ENCODE measurements around the gene LZTS3. TPM values are rescaled to one million over a fixed set of nuclear protein-coding genes. Genes with fewer than 3 reads are reported as not detected.
A peak's percentile ranks its signal among the peaks of the same experiment; 100 is the strongest.

Gene LZTS3
- total and polyA plus RNA-seq, 2 of the 13 experiments (the other 11 are each of a cell fraction or from before 2014, with no cell fraction given): 10.1 to 31.3 TPM

DNA sequence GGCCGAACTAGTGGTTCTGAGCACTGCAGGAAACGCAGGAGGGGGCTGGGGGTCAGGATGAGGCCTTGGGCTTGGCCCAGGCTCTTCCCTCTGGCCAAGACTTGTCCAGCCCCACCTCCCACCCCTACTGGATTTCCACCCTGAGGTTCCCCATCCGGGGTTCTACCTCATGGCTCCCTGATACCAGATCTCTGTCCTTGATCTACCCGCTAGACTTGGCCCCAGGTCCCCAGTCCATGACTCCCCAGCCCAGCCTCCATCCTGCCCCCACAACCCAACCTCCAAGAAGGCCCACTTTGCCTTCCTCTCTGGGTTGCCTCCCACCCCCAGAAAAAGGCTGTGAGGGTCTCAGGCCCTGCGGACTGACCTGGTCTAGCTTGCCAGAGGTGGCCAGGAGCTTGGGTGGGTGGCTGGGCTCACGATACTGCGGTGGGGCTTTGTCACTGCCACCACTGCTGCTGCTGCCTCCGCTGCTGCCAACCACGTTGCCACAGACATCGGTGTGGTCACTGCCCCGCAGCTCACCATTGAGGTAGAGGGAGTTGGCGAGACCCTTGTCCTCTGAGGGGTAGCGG is 6.9 kb downstream of the LZTS3 start:
- Histone ChIP-seq H3K79me2 (ENCODE audit: insufficient read depth, low read length) (no peaks in the 10 kb centered on the region), H3K9ac (ENCODE audit: insufficient read depth, low read depth, low read length) (no peak overlapping the region), H3K36me3 (replicated peaks in 1 of 2; ENCODE audit: control insufficient read depth in 1 of 2, insufficient read depth in 2 of 2, low read length in 2 of 2) (no peaks in the 10 kb centered on the region), H4K20me1 (ENCODE audit: insufficient read depth, low read length) (no peaks in the 10 kb centered on the region), H2AFZ (ENCODE audit: low read length) (no peak overlapping the region), H3K4me2 (ENCODE audit: low read depth, low read length) (no peak overlapping the region), H3K4me3 (replicated peaks in 1 of 3; ENCODE audit: insufficient read depth in 1 of 3, low read depth in 2 of 3, low read length in 3 of 3) (no peak overlapping the region), H3K27me3 (ENCODE audit: control insufficient read depth in 1 of 2, insufficient read depth in 2 of 2, low read length in 2 of 2) (no peaks in the 10 kb centered on the region), H3K27ac (ENCODE audit: extremely low read length, insufficient read depth, low read length) (no peak overlapping the region), H3K9me3 (ENCODE audit: low read length) (no peaks in the 10 kb centered on the region), H3K4me1 (ENCODE audit: insufficient read depth, low read length) (peaks cover 68% of the 10 kb centered on the region)
- 88% methylated on average over 10 of the region's 13 CpGs for WGBS (ENCODE audit: low lambda C conversion rate)
- POLR2A ChIA-PET: interaction anchor here (1.1 kb wide), 1 partner anchor 28 kb away, joined by 3 read pairs; no protein-coding TSS in a partner anchor
- no peak for TF ChIP-seq ZFAT (CRISPR knock-in tag; conservative IDR thresholded peaks at IDR 0.05)
- no peak for TF ChIP-seq SAP130 (CRISPR knock-in tag; IDR thresholded peaks at IDR 0.05; ENCODE audit: low read depth)
- TF ChIP-seq ZNF432 (CRISPR knock-in tag; IDR thresholded peaks at IDR 0.05; ENCODE audit: borderline replicate concordance): no peak
- TF ChIP-seq ZNF143 (CRISPR knock-in tag; IDR thresholded peaks at IDR 0.05): no peak
- TF ChIP-seq PRPF4 (IDR thresholded peaks at IDR 0.05; ENCODE audit: low read depth, low read length, poor library complexity, severe bottlenecking): peak; percentile 49
- no peak for TF ChIP-seq CERS6 (CRISPR knock-in tag; IDR thresholded peaks at IDR 0.05)
- no peak for TF ChIP-seq PAF1 (CRISPR knock-in tag; IDR thresholded peaks at IDR 0.05)
- TF ChIP-seq CEBPB (IDR thresholded peaks at IDR 0.05; ENCODE audit: borderline replicate concordance, low read depth, low read length): no peak
- TF ChIP-seq HOXA9 (CRISPR knock-in tag; IDR thresholded peaks at IDR 0.05; ENCODE audit: borderline replicate concordance): no peak
- no peak for TF ChIP-seq ZBTB42 (CRISPR knock-in tag; IDR thresholded peaks at IDR 0.05)
- TF ChIP-seq ZNF446 (CRISPR knock-in tag; IDR thresholded peaks at IDR 0.05): 0 out of 2 replicates have a peak, but pooled peaks have one; percentile 31
- TF ChIP-seq ZBTB38 (CRISPR knock-in tag; IDR thresholded peaks at IDR 0.05): peak; percentile 63
- no peak for TF ChIP-seq ETV6 (CRISPR knock-in tag; conservative IDR thresholded peaks at IDR 0.05)
- no peak for TF ChIP-seq ZNF549 (CRISPR knock-in tag; IDR thresholded peaks at IDR 0.05)
- TF ChIP-seq HOXA3 (CRISPR knock-in tag; IDR thresholded peaks at IDR 0.05): no peak
- TF ChIP-seq SATB2 (CRISPR knock-in tag; IDR thresholded peaks at IDR 0.05): no peak
- TF ChIP-seq MED1 (CRISPR knock-in tag; IDR thresholded peaks at IDR 0.05): no peak
- no peak for TF ChIP-seq HNF4A (CRISPR knock-in tag; IDR thresholded peaks at IDR 0.05)
- TF ChIP-seq SALL1 (CRISPR knock-in tag; IDR thresholded peaks at IDR 0.05): peak; percentile 35; the same call in 1 of the 2 replicates
- TF ChIP-seq E2F1 (CRISPR knock-in tag; IDR thresholded peaks at IDR 0.05): no peak
- TF ChIP-seq KDM3A (CRISPR knock-in tag; IDR thresholded peaks at IDR 0.05; ENCODE audit: low read depth): no peak
- no peak for TF ChIP-seq SRY (CRISPR knock-in tag; IDR thresholded peaks at IDR 0.05)
- no peak for DNase-seq (ENCODE audit: low spot score)
- intact Hi-C loops (cut with micrococcal nuclease; ENCODE audit: unreplicated experiment): loop anchor here (10.0 kb wide), 1 partner anchor 78 kb away; no protein-coding TSS in a partner anchor
- no peak for ATAC-seq
- BruUV-seq (replicated peaks): no TSS peak
- FAIRE-seq: no peak
- CTCF ChIA-PET (ENCODE audit: low intra/inter-chr PET ratio, low total read pairs): no interaction called here
- in situ Hi-C loops (cut with HindIII; ENCODE audit: extremely low pct_ligation_motif_present, low pct_unique_long_range_greater_than_20kb): no loop called here
